Stimulated activated CD4-positive, alpha-beta T cell treated with anti-CD3 and anti-CD28 coated beads, Interleukin-1b, Interleukin-23, amount 100 ng/mL, for 4 hours (primary cell): ENCODE results near the gene FBXO30.
A peak's percentile ranks its signal among the peaks of the same experiment; 100 is the strongest.

Source experiments
- DNase-seq, 2 donors: peaks; one replicate each; pipeline ENCODE4 v3.0.0-alpha.2; 2020; ENCODE audit warnings: low read depth in 2 of 2

FBXO30 gene

GRCh38 chr6:145819994-145820393 is 5.4 kb upstream of the FBXO30 start:
- no peak for DNase-seq

DNA sequence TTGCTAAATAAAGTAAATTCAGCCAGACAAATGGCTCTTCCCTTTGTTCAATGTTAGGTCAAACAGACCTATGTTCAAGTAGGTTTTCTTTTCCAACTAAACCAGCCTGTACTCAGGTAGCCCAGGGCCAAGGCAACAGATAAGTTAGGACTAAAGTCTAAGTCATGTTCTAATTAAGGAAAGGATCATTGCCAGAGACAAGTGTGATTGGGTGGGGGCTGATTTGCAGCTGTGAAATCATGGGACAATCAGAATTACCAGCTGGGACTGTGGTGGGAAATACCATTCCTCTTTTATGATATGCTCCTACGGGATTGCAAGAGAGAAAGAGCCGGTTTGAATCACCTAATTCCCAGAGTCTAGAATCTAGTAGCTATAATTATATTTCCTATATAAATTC is 4.2 kb upstream of the FBXO30 start:
- DNase-seq = no peak

DNA sequence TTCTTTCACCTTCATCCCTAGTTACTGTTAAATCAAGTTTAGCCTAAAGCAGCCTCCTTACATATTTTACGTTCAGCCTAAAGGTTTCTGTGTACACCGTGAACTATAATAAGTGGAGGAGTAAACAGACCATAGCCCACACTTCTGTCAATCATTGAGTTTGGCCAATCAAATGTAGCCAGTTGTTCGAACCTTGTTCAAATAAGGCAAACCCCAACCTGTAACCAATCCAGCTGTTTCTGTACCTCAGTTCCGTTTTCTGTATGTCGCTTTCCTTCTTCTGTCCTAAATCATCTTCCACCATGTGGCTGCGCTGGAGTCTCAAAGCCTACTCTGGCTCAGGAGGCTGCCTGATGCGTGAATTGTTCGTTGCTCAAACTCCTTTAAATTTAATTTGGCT is 1.8 kb upstream of the FBXO30 start:
- DNase-seq = no peak

GRCh38 chr6:145815309-145816274 is 997 bp upstream of the FBXO30 start:
- no peak for DNase-seq

DNA sequence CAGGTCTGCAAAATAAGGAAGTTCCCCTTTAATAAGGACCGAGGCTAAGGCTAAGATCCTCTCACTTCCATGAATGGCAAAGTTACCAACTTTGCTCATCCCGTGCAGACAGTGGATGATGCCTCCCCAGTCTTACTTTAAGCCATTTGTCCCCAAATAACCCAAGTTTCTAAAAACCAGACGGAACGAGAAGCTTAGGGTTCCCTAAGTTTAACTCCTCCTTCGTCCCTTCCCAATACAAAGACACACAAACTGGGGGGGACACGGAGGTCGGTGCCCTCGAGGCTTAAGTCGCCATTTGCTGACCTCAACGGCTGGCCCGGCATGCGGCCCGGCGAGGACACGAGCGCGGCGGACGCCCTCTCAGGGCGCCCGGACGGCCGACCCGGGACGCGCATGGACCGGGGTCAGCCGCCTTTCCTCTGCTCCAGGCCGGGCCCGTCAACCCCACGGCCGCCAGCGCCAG is 527 bp downstream of the FBXO30 start:
- DNase-seq = peak in 1 of 2 donors; percentile 9

GRCh38 chr6:145813285-145814034 is 1.1 kb downstream of the FBXO30 start:
- DNase-seq = no peak

- no peak for DNase-seq
Measured at GRCh38 chr6:145811741-145812140, 2.9 kb downstream of the FBXO30 start.

DNA sequence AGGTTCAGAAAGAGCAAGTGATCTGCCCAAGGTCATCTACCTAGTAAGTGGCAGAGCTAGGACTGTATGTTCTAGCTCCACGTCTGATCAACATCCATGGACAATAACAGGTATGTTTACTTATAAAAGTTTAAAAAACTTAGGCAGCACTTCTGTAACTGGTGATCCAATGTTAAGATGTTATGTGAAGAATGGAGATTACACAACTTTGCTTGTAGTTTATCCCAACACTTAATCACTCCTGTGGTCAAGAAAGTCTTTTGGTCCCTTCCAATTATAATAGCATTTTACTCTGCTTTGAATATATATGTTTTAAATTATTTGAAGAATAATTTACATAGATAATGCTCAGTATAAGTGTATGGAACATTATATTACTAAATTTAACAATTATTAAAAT is 4.8 kb downstream of the FBXO30 start:
- no peak for DNase-seq

DNA sequence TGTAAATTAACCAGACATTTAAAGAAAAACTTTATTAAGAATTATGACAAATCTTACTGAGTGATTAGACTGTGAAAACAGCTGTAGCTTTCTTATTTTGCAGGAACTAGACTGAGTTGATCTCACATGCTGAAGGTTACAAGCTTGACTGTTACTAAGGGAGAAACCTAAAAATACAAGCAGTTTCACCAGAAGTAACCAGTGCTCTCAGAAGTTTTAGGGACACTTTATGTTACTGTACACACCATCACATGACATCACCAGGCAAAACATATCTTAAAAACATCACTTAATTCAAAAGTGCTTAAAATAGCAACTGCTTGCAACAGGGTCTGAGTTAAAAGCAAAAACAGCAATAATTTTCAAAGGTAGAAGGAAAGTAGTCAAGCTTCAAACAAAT is 5.4 kb downstream of the FBXO30 start:
- no peak for DNase-seq

DNA sequence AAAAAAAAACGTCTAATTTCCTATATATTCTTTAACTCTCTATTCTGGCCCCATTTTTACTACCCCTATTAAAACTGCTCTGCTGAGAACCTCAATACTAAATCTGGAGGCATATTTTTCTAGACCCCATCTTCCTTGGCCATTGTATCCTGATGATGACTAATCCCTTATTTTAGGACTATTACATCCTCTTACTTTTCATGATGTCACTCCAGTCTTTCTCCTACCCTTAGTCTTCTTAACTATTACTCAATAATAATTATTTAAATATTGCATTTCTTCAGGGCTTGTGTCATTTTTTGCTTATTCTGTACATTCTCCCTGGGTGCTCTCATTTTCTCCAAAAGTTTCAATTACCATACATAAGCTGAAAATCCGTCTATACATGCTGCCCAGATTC is 6.4 kb downstream of the FBXO30 start:
- no peak for DNase-seq

GRCh38 chr6:145802141-145802540 is 12.5 kb downstream of the FBXO30 start:
- no peak for DNase-seq

DNA sequence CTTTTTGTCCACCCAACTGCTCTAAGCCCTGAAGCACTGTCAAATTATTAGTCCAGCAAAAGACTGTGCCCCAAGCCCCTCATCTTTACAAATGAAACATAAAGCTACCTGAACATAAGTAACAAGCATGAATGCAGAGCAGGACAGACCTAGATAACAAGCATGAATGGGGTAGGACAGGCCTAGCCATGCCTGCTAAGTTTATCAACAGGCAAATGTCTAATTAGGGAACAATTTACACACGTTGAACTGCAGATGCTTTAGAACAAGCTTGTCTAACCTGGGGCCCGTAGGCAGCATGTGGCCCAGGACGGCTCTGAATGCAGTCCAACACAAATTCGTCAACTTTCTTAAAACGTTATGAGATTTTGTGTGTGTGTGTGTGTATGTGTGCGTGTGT is 13.6 kb downstream of the FBXO30 start:
- no peak for DNase-seq

DNA sequence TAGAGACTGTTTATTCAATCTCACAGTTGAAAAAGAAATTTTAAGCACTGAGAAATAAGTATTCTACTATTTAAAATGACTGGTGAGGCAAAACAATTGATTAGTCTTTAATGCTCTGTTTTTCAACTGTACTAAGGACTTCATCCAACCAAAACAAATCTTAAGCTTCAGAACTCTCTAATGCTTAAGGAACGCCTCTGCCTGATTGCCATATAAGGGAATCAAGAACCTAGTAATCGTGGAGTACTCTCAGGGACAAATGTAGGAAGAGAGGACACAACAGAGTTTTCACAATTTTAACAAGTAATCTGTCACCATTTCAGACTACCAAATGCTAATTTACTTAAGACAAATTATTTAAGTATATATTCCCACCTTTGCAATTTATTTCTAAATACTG is 16.1 kb downstream of the FBXO30 start:
- DNase-seq = no peak

GRCh38 chr6:145789443-145789842 is 25.2 kb downstream of the FBXO30 start:
- no peak for DNase-seq

GRCh38 chr6:145787688-145788087 is 26.9 kb downstream of the FBXO30 start:
- DNase-seq = no peak

- no peak for DNase-seq
Measured at GRCh38 chr6:145784683-145785082, 29.9 kb downstream of the FBXO30 start.

DNA sequence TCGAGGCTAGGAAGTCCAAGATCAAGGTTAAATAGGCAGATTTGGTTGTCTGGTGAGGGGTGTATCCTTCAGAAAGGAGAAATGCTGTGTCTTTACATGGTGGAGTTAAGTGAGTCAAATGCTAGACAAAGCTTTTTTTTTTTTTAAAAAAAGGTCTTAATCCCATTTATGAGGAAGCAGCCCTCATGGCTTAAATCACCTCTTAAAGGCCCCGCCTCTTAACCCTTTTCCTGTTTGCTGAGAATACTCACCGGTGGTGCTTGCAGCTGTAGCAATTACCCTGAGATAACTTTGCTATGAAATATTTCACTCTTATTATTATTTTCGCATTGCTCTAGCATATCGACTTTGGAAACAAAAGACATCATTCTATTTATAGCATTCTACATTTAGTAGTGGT is 30.8 kb downstream of the FBXO30 start:
- DNase-seq = no peak

- no peak for DNase-seq
Measured at GRCh38 chr6:145772846-145773245, 41.7 kb downstream of the FBXO30 start.

DNA sequence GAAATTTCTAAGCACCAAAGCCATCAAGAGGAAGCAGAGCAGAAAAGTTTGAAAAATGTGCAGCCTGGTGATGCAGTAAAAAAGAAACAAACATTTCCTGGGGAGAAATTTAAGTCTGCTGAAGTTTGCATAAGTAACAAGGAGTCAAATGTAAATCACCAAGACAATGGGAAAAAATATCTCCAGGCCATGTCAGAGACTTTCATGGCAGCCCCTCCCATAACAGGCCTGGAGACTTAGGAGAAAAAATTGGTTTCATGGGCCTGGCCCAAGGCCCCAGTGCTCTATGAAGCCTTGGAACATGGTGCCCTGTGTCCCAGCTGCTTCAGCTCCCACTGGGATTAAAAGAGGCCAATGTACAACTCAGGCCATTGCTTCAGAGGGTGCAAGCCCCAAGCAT is 49.1 kb downstream of the FBXO30 start:
- no peak for DNase-seq

DNA sequence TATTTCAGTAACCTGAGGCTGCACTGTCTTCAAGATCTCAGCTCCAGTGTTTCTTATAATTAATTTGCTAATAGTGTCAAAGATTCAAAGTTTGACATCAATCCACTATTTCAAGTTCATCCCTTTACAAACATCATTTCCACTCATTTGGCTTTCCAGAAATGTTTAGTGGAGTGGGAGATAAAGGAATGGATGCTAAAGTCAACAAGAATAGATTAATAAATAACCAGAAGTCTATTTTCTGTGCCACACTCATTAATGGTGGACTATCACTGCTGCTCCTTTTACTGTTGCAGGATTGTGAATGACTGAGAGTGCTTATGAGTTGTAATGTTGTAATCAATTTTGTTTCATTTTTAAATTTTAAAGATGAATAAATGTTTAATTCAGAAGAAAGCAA is 50.9 kb downstream of the FBXO30 start:
- no peak for DNase-seq

- no peak for DNase-seq
Measured at GRCh38 chr6:145761584-145761983, 53.0 kb downstream of the FBXO30 start.

DNA sequence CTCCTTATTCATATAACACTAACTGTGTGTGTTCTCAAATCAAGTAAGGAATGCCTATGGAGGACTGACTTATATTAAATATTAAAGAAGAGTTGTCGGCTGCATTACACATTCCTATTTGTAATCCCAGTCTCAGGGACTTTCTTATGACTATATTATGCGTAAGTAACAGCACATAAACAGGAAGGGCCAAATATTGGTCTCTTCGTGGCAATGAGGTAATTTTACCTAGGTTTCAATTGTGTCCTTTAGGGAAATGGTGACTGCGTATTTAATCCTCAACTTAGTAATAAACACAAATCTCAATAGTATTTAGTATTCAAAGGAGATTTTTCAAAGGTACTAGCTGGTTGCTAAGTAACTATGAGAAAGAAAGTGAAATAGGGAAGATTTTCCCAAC is 56.5 kb downstream of the FBXO30 start:
- no peak for DNase-seq

DNA sequence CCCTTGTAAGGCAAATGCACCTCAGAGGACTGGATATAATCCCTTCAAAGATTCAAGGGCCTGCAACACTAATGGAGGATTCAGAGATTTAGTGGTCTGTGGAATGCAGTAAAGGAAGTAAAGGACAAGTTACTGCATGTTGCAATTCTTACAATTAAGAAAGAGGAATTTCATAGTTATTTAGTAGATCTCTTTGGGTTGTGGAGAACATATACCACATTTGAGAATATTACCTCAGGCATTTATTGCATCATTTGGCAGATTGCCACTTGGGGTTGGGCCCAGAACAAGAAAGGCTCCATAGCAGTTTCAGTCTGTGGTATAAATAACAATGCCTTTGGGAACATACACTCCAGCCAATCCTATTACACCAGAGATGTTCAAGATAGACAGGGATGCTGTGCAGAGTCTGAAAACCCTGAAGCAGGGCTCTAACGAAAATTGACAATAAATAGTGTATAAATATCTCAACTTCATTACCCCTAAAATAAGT is 58.4 kb downstream of the FBXO30 start:
- DNase-seq = no peak
